ENCODE results near the gene ARHGAP32.

ARHGAP32 gene

GRCh38 chr11:128917144-128917724 is 274.9 kb downstream of the ARHGAP32 start:
- no peak for DNase-seq (ENCODE audit: low spot score)
- TF ChIP-seq CTCF (conservative IDR thresholded peaks at IDR 0.05; ENCODE audit: low read depth) = no peak
- ChIA-PET CTCF (no interaction called here), POLR2A (ENCODE audit: low non-redundant PET) (no interaction called here)
- no peak overlapping the region for H3K27ac ChIP-seq

- no peak overlapping the region for H3K27ac ChIP-seq
- TF ChIP-seq CTCF (conservative IDR thresholded peaks at IDR 0.05; ENCODE audit: low read depth) = no peak
- ChIA-PET CTCF (no interaction called here), POLR2A (ENCODE audit: low non-redundant PET) (no interaction called here)
- no peak for DNase-seq (ENCODE audit: low spot score)
These were observed 275.4 kb downstream of the ARHGAP32 start for GRCh38 chr11:128916681-128917080.

GRCh38 chr11:128916037-128916572 is 276.0 kb downstream of the ARHGAP32 start:
- ChIA-PET CTCF (no interaction called here), POLR2A (ENCODE audit: low non-redundant PET) (no interaction called here)

GRCh38 chr11:128915149-128915521 is 277.0 kb downstream of the ARHGAP32 start:
- no peak for DNase-seq (ENCODE audit: low spot score)
- TF ChIP-seq CTCF (conservative IDR thresholded peaks at IDR 0.05; ENCODE audit: low read depth) = no peak
- peak overlapping the region; percentile 50 for H3K27ac ChIP-seq
- ChIA-PET POLR2A (ENCODE audit: low non-redundant PET) (no interaction called here), CTCF (interaction anchor here (1.5 kb wide), 1 partner anchor 41 kb away, joined by 6 read pairs; no protein-coding TSS in a partner anchor)

More at GRCh38 chr11:128916037-128916572, 276.0 kb downstream of the ARHGAP32 start:
- H3K27ac ChIP-seq = no peak overlapping the region
- no peak for DNase-seq (ENCODE audit: low spot score)
- TF ChIP-seq CTCF (conservative IDR thresholded peaks at IDR 0.05; ENCODE audit: low read depth) = no peak
